ENCODE measurements around the gene CD8B.
"Not testable (repeated sequence)": the region's sequence is repeated elsewhere in the genome, so short reads cannot be mapped to it uniquely, and the experiment has no call there.

The CD8B gene

DNA sequence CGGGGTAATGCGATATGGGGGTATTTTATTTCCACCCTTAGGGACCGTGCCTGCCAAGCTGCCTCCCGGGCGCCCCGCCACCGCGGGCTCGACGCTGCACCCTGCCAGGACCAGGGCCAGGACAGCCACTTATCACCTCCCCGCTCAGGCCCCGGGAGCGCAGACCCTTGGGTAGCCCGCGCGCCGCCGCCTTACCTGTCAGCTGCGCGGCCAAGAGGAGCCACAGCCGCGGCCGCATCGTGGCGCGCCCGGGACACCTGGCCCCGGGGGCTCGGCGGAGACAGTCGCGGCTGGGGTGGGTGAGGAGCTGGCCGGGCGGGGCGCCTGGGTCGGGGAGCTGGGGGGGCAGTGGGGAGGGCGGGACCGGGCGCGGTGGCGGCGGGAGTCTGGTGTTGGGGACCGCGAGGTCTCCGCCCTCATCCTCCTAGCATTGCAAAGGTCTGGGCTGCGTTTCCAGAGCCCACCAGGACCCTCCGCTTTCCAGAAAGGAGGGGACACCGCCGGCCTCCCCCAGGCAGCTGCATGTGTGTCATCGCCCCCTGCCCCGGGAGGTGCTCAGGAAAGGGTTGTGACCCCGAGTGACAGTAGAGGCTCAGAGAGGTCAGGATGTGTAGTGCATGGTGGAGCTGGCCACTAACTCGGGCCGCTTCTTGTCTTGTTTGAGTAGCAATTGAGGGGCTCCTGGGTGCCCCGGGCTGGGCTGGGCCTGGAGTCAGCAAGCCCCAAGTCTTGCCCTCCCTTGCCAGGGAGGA lies at the start of gene CD8B:
TSS of gene CD8B (minus strand) at position 259 of the 752 bp plus-strand sequence. CDS start at position 238, 21 bp downstream.
- ATAC-seq, result peak; percentile 23
- peak; percentile 38 for DNase-seq

GRCh38 chr2:86905868-86906267 lies 44.2 kb upstream of the CD8B start:
- not testable (repeated sequence) for ATAC-seq, DNase-seq

- DNase-seq, result peak; percentile 4
- ATAC-seq, result not testable (repeated sequence)
Measured at GRCh38 chr2:86900687-86901086, 39.0 kb upstream of the CD8B start.

GRCh38 chr2:86886026-86886425 lies 24.3 kb upstream of the CD8B start:
- ATAC-seq, DNase-seq: not testable (repeated sequence)

DNA sequence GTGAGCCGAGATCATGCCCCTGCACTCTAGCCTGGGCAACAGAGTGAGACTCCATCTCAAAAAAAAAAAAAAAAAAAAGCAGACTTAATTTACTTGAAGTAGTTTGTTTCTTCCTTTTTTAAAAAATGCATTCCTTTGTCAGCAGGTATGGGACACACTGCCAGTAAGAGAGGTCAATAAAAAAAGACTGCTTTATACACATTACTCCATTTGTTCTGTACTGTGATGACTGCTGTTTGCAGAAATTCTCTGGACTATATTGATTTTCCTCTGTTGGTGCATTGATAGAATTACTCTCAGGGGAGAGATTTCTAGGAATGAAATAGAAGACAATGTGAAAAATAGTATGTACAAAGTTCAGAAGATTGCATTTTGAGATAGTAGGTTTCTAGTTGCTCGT lies 21.2 kb upstream of the CD8B start:
- not testable (repeated sequence) for ATAC-seq, DNase-seq

GRCh38 chr2:86882118-86882665 lies 20.5 kb upstream of the CD8B start:
- not testable (repeated sequence) for DNase-seq, ATAC-seq

- not testable (repeated sequence) for ATAC-seq, DNase-seq
Measured at GRCh38 chr2:86878986-86879385, 17.3 kb upstream of the CD8B start.

DNA sequence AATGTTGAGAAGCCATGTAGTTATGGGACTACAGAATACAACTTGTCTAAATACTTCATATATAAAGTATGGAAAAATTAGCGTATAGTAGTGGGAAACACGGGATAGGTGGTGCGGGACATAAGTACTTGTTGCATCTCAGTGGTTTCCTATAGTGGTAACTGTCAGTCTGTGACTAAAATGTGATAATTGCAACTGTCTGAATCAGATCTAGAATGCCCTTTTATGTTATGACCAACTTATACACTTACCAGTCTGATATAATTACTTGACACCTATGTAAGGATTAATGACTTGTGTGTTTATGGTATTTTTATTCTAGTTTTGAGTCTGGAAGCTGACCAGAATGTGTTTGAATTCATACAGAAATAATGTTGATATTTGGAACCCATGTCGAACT lies 9.3 kb upstream of the CD8B start:
- DNase-seq, result not testable (repeated sequence)
- peak; percentile 87 for ATAC-seq

DNA sequence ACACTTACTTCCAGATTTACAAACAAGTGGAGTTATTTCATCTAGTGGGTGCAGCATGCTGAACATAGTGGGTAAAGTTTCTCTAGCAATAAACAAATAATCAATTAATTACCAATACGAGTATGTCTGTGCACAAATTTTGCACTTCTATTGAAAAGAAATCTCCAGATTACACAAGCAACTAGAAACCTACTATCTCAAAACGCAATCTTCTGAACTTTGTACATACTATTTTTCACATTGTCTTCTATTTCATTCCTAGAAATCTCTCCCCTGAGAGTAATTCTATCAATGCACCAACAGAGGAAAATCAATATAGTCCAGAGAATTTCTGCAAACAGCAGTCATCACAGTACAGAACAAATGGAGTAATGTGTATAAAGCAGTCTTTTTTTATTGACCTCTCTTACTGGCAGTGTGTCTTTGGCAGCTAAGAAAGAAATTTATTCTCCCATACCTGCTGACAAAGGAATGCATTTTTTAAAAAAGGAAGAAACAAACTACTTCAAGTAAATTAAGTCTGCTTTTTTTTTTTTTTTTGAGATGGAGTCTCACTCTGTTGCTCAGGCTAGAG lies 7.3 kb upstream of the CD8B start:
- not testable (repeated sequence) for DNase-seq, ATAC-seq

GRCh38 chr2:86862380-86862703 lies 656 bp upstream of the CD8B start:
- ATAC-seq, result peak; percentile 12
- not testable (repeated sequence) for DNase-seq

GRCh38 chr2:86861175-86861574 lies 511 bp downstream of the CD8B start:
- not testable (repeated sequence) for DNase-seq
- ATAC-seq, result peak; percentile 6

DNA sequence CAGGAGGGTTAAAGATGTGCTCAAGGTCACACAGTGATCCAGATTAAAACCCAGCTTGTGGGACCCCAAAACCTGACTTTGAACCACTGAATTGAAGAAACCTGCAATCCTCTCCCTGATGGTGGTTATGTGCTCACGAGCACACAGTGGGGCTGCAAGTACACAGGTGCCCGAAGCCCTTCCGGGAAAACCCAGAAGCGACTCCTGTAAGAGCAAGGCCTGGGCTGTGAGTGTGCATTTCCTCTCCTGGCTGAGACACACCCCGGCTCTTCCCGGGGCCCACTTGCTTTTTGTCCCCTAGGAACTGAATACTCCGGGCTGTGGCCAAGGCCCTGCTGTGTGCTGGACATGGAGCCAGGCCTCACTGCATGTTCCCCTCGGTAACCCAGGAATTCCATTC lies 1.1 kb downstream of the CD8B start:
- DNase-seq, result not testable (repeated sequence)

DNA sequence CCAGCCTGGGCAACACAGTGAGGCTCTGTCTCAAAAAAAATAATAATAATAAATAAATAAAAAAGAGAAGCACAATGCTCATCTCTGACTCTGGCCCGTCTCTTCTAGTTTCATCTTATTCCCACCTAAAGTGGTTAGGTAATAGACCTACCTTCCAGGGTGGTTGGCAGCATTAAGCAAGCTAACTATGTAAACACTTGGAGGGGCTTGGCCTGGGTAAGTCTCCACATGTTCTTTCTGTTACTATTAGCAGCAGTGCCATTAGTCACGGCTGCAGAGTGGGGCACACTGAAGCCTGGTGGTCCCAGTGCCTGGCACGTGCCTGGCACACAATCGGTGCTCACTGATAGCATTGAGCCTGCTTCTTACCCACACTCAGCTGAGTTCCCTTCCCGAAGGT lies 4.0 kb downstream of the CD8B start:
- DNase-seq, ATAC-seq: not testable (repeated sequence)

More for the DNA sequence above, 1.1 kb downstream of the CD8B start:
- peak; percentile 14 for ATAC-seq

GRCh38 chr2:86856498-86856897 lies 5.2 kb downstream of the CD8B start:
- not testable (repeated sequence) for ATAC-seq

DNA sequence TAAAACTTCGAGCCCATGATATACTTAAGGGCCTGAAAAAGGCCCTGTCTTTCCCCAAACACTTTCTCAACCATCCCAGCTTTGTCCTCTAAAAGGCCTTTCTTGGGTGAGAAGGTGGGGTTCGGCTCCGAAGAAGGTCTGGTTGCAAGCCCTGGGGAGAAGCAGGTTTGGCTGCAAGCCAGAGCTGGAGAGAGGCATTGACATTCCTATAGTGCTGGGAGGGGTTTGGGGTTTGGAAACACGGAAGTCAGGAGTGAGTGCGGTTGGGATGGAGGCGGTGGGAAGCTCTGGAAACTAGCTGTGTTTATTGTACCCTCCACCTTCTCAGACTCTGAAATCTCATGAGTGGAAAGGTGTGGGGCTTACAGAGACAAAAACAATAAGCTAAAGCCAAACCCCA lies 5.7 kb downstream of the CD8B start:
- not testable (repeated sequence) for ATAC-seq, DNase-seq

More at GRCh38 chr2:86856498-86856897, 5.2 kb downstream of the CD8B start:
- DNase-seq, result not testable (repeated sequence)

- DNase-seq, result not testable (repeated sequence)
- ATAC-seq, result peak; percentile 41
Measured at GRCh38 chr2:86851581-86851980, 10.1 kb downstream of the CD8B start.

GRCh38 chr2:86842607-86843234 lies 19.0 kb downstream of the CD8B start:
- ATAC-seq, result peak; percentile 66
- not testable (repeated sequence) for DNase-seq

DNA sequence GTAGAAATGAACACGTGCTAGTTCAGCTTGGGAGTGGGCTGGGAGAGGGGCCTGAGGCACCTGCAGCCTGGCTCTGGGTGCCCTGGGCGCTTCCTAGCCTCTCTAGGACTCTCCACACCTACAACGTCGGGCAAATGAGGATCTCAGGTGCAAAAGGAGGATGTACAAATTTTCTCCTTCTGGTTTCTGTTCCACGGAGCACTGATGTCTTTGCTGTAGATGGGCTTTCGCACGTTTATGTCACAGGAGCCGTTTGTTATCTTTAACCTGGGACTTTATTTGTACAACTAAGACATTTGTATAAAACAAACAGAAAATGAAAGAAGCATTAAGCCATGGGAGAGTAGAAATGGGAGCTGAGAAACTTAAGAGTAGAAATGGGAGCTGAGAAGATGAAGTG lies 20.4 kb downstream of the CD8B start:
- ATAC-seq, DNase-seq: not testable (repeated sequence)

DNA sequence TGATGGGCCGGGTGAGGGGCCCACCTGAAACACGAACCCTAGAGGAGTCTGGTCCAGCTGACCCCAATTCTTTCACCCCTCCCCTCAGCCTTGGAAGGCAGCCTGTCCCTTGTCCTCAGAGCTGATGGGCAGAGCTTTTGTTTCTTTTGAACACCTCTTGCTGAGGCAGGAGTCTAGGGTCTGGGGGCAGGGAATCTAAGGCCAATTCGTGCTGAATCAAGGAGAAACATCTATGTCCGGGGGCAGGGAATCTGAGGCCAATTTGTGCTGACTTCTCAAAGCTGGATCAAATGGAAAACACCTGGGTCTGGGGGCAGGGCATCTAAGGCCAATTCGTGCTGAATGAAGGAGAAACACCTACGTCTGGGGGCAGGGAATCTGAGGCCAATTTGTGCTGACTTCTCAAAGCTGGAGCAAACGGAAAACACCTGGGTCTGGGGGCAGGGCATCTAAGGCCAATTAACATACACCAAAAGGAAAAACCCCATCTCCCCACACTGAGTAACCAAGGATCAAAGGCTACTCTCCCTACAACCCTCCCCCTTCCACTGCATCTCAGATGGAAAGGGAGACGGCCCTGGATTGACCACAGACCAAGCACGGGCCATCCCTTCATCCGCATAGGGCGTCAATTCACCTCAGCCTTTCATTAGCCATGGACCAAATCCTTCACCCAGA lies 21.7 kb downstream of the CD8B start:
- not testable (repeated sequence) for DNase-seq, ATAC-seq

GRCh38 chr2:86839455-86839854 lies 22.2 kb downstream of the CD8B start:
- DNase-seq, ATAC-seq: not testable (repeated sequence)

DNA sequence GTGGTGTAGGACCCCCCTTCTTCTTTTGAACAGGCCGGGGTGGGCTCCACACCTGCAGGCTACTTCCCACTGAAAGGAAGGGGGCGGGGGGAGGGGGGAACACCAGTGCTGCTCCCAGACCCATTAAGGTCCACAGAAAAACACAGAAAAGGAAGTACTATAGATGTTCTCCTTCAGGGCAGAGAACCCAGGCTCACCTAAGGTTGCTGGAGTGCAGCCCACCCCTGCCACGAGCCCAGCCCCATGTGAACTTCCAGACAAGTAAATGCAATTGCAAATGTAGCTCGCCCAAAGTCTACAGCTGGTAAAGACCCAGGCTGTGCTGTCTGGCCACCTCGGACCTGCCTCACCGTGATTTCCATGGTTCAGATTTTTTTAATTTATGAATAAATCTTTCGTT lies 24.0 kb downstream of the CD8B start:
- not testable (repeated sequence) for DNase-seq
- peak; percentile 15 for ATAC-seq
